AG04450 (cell line): ENCODE results near the gene ZCCHC18. TPM values are rescaled to one million over a fixed set of nuclear protein-coding genes. Genes with fewer than 3 reads are reported as not detected.
"Not testable (repeated sequence)": the region's sequence is repeated elsewhere in the genome, so short reads cannot be mapped to it uniquely, and the experiment has no call there.

Source experiments
- CTCF ChIA-PET: fragments of 300-600, 350-600 bp; formaldehyde crosslinking; extraction: SDS; loops from one replicate; lab custom pipeline; 2022; ENCODE audit warnings: antibody characterized with exemption, inconsistent platforms; lab: Charles Lee
- POLR2A ChIA-PET: fragments of 350-600 bp; formaldehyde crosslinking; extraction: SDS; loops from one replicate; lab custom pipeline; 2021; ENCODE audit warnings: antibody characterized with exemption, inconsistent platforms; lab: Yijun Ruan, JAX
- DNase-seq: peaks from one replicate; pipeline ENCODE4 v3.0.0-alpha.2; 2011; ENCODE audit warnings: low read depth, low spot score
- H3K27ac ChIP-seq: one replicate; pipeline ENCODE4 v1.5.1; 2012; ENCODE audit warnings: low read depth, low read length, control low read depth
- H3K27me3 ChIP-seq: one replicate; pipeline ENCODE4 v1.6.0; 2012; ENCODE audit warnings: low read length; ENCODE audit not compliant: control insufficient read depth, insufficient read depth
- H3K4me3 ChIP-seq: 2 replicates; pipeline ENCODE4 v1.5.1; 2011; ENCODE audit warnings: mild to moderate bottlenecking, low read depth, low read length, control low read depth
- H3K9me3 ChIP-seq: 2 replicates; pipeline ENCODE4 v1.5.1; 2012; ENCODE audit warnings: low read length; ENCODE audit not compliant: control insufficient read depth, insufficient read depth
- CTCF ChIP-seq: IDR thresholded peaks from 2 replicates; pipeline ENCODE4 v1.5.1; 2011; ENCODE audit warnings: low read depth, low read length, control low read depth, inconsistent platforms
- polyA plus RNA-seq: library from polyadenylated mRNA; depleted of rRNA; stranded (reverse); fragments of >200 nt; gene quantifications from 2 replicates; pipeline ENCODE4 v1.2.3, GENCODE V29; 2011

The ZCCHC18 gene
- polyA plus RNA-seq, 1 experiment, result 2.1 TPM

- no peak for TF ChIP-seq CTCF
- Histone ChIP-seq H3K27me3 (no peaks in the 10 kb centered on the region), H3K4me3 (no peak overlapping the region), H3K9me3 (no peaks in the 10 kb centered on the region), H3K27ac (no peak overlapping the region)
- CTCF ChIA-PET, result no interaction called here
- POLR2A ChIA-PET, result no interaction called here
- no peak for DNase-seq
Measured at GRCh38 chrX:104105330-104106262, 6.7 kb upstream of the ZCCHC18 start.

GRCh38 chrX:104108955-104109354 lies 3.4 kb upstream of the ZCCHC18 start:
- H3K9me3 ChIP-seq, result no peaks in the 10 kb centered on the region
- no peak for TF ChIP-seq CTCF
- POLR2A ChIA-PET, result no interaction called here
- CTCF ChIA-PET, result interaction anchor here (0.9 kb wide), 1 partner anchor 27 kb away, joined by 3 read pairs; no protein-coding TSS in a partner anchor
- H3K27me3 ChIP-seq, result no peaks in the 10 kb centered on the region
- H3K27ac ChIP-seq, result no peak overlapping the region
- DNase-seq, result no peak
- H3K4me3 ChIP-seq, result no peak overlapping the region

GRCh38 chrX:104110491-104111240 lies 1.7 kb upstream of the ZCCHC18 start:
- DNase-seq, POLR2A ChIA-PET, H3K27me3 ChIP-seq, H3K27ac ChIP-seq, H3K9me3 ChIP-seq, H3K4me3 ChIP-seq: not testable (repeated sequence)
- CTCF ChIA-PET, result interaction anchor here (1.5 kb wide), 1 partner anchor 266 kb away, joined by 5 read pairs; no protein-coding TSS in a partner anchor

- CTCF ChIA-PET, result interaction anchor here (0.7 to 2.6 kb wide), 8 partner anchors 13 to 423 kb away, joined by 3 to 16 read pairs (median 6); no protein-coding TSS in a partner anchor
- no peaks in the 10 kb centered on the region for H3K9me3 ChIP-seq
- TF ChIP-seq CTCF, result peak; percentile 47
Measured at GRCh38 chrX:104113222-104113965, 1.1 kb downstream of the ZCCHC18 start.

GRCh38 chrX:104117759-104118158 lies 5.4 kb downstream of the ZCCHC18 start:
- TF ChIP-seq CTCF, result no peak
- ChIA-PET POLR2A (no interaction called here), CTCF (no interaction called here)
- Histone ChIP-seq H3K27me3 (no peaks in the 10 kb centered on the region), H3K27ac (no peak overlapping the region), H3K4me3 (no peak overlapping the region), H3K9me3 (no peaks in the 10 kb centered on the region)
- DNase-seq, result no peak

More at GRCh38 chrX:104113222-104113965, 1.1 kb downstream of the ZCCHC18 start:
- DNase-seq, result no peak
- POLR2A ChIA-PET, result interaction anchor here (0.9 to 1.2 kb wide), 2 partner anchors 14 to 43 kb away, joined by 3 read pairs; partner anchors contain the start of gene SLC25A53
- no peaks in the 10 kb centered on the region for H3K27me3 ChIP-seq
- H3K4me3 ChIP-seq, result peak overlapping the region; percentile 71
- peak overlapping the region; percentile 31 for H3K27ac ChIP-seq
